Mesendoderm (in vitro differentiated cells): ENCODE measurements around the gene GLG1.

Experiments
- DNase-seq: peaks from one replicate; pipeline ENCODE4 v3.0.0; 2013
- H2AK5ac ChIP-seq: 2 replicates; pipeline ENCODE4 v1.6.1; 2013; ENCODE audit warnings: low read length, inconsistent platforms
- H2BK120ac ChIP-seq: 2 replicates; pipeline ENCODE4 v1.6.1; 2013; ENCODE audit warnings: low read depth, mild to moderate bottlenecking, low read length, moderate library complexity, mixed read lengths
- H2BK15ac ChIP-seq: replicated peaks from 2 replicates; pipeline ENCODE4 v1.6.1; 2013; ENCODE audit warnings: low read depth, mild to moderate bottlenecking, moderate library complexity
- H2BK5ac ChIP-seq: 2 replicates; pipeline ENCODE4 v1.6.1; 2013; ENCODE audit warnings: low read length, inconsistent platforms
- H3K18ac ChIP-seq: 2 replicates; pipeline ENCODE4 v1.6.1; 2013; ENCODE audit warnings: mild to moderate bottlenecking, low read length, mixed read lengths
- H3K23ac ChIP-seq: one replicate; pipeline ENCODE4 v1.6.1; 2013; ENCODE audit warnings: low read length
- H3K27ac ChIP-seq: 2 replicates; pipeline ENCODE4 v1.5.1; 2013; ENCODE audit warnings: low read depth, mild to moderate bottlenecking, inconsistent platforms, low read length, moderate library complexity
- H3K27me3 ChIP-seq: 2 replicates; pipeline ENCODE4 v1.6.1; 2013; ENCODE audit warnings: low read length, control low read depth, mild to moderate bottlenecking, inconsistent platforms; ENCODE audit not compliant: insufficient read depth, poor library complexity
- H3K36me3 ChIP-seq: 2 replicates; pipeline ENCODE4 v1.6.1; 2013; ENCODE audit warnings: low read length, inconsistent platforms; ENCODE audit not compliant: control insufficient read depth, insufficient read depth
- H3K4ac ChIP-seq: one replicate; pipeline ENCODE4 v1.6.1; 2013; ENCODE audit warnings: low read depth, mild to moderate bottlenecking, low read length, moderate library complexity
- H3K4me1 ChIP-seq: 2 replicates; pipeline ENCODE4 v1.6.1; 2013; ENCODE audit warnings: low read depth, low read length, inconsistent platforms; ENCODE audit not compliant: control insufficient read depth
- H3K4me2 ChIP-seq: 2 replicates; pipeline ENCODE4 v1.6.1; 2013; ENCODE audit warnings: low read length
- H3K4me3 ChIP-seq: 2 replicates; pipeline ENCODE4 v1.5.1; 2013; ENCODE audit warnings: mild to moderate bottlenecking, low read length
- H3K56ac ChIP-seq: one replicate; pipeline ENCODE4 v1.6.1; 2013; ENCODE audit warnings: low read length
- H3K79me1 ChIP-seq: 2 replicates; pipeline ENCODE4 v1.6.1; 2013; ENCODE audit warnings: low read length, inconsistent platforms
- H3K79me2 ChIP-seq: 2 replicates; pipeline ENCODE4 v1.6.1; 2013; ENCODE audit warnings: mild to moderate bottlenecking, low read length; ENCODE audit not compliant: control insufficient read depth, insufficient read depth
- H3K9ac ChIP-seq: 2 replicates; pipeline ENCODE4 v1.6.1; 2013; ENCODE audit warnings: low read length, inconsistent platforms
- H4K5ac ChIP-seq: one replicate; pipeline ENCODE4 v1.6.1; 2013; ENCODE audit warnings: low read length
- H4K8ac ChIP-seq: one replicate; pipeline ENCODE4 v1.6.1; 2013; ENCODE audit warnings: low read depth, mild to moderate bottlenecking, control low read depth, low read length, moderate library complexity
- WGBS: extraction: QIAGEN DNeasy Blood & Tissue Kit; methylation state at CpG from one replicate; pipeline ENCODE4 v1.1.7; 2013; ENCODE audit warnings: low lambda C conversion rate, missing lambda C conversion rate; ENCODE audit not compliant: insufficient coverage; ENCODE audit errors: extremely low coverage; 5-methylcytosine and 5-hydroxymethylcytosine counted together

GLG1 gene

GRCh38 chr16:74480150-74481029, 126.5 kb downstream of the GLG1 start:
- WGBS, result no CpG with 5 or more reads among the region's 12 CpGs
- no peak overlapping the region for H2BK5ac ChIP-seq
- H3K79me1 ChIP-seq, result no peaks in the 10 kb centered on the region
- H3K56ac ChIP-seq, result no peak overlapping the region
- peaks cover 4% of the 10 kb centered on the region for H3K36me3 ChIP-seq
- no peak overlapping the region for H3K4me2 ChIP-seq
- DNase-seq, result peak; percentile 10
- no peaks in the 10 kb centered on the region for H3K79me2 ChIP-seq
- no peak overlapping the region for H2AK5ac ChIP-seq
- no peak overlapping the region for H3K9ac ChIP-seq
- H4K8ac ChIP-seq, result no peak overlapping the region
- H3K4ac ChIP-seq, result no peak overlapping the region
- H3K27me3 ChIP-seq, result no peaks in the 10 kb centered on the region
- no peak overlapping the region for H3K23ac ChIP-seq
- H3K4me1 ChIP-seq, result no peaks in the 10 kb centered on the region
- H2BK15ac ChIP-seq, result no peak overlapping the region
- H3K27ac ChIP-seq, result no peak overlapping the region
- no peak overlapping the region for H3K4me3 ChIP-seq
- no peak overlapping the region for H2BK120ac ChIP-seq
- H3K18ac ChIP-seq, result no peak overlapping the region
- H4K5ac ChIP-seq, result no peak overlapping the region

DNA sequence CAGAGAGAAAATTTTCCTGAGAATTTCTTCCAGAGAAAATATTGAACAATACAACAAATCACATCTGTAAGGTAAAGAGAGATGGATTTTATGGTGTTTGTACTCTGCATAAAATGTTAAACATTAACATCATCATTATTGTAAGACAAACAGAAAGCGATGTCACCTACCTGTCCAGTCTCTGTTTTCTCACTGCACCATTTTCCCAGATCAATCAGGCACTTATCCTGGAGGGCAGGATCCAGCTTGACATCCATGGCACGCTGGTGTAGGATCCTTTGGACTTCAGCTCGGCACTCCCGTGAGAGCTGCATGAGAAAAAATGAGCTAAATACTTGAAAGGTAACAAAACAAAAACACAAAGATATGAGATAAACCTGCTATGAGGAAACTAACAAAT, 129.7 kb downstream of the GLG1 start:
- no CpG with 5 or more reads among the region's 4 CpGs for WGBS
- no peak overlapping the region for H2BK120ac ChIP-seq
- H3K4me2 ChIP-seq, result no peak overlapping the region
- no peak overlapping the region for H3K4me3 ChIP-seq
- H3K27ac ChIP-seq, result no peak overlapping the region
- no peak overlapping the region for H3K9ac ChIP-seq
- no peak overlapping the region for H4K8ac ChIP-seq
- no peak overlapping the region for H3K18ac ChIP-seq
- H4K5ac ChIP-seq, result no peak overlapping the region
- DNase-seq, result no peak
- no peak overlapping the region for H3K23ac ChIP-seq
- H3K36me3 ChIP-seq, result peaks cover 7% of the 10 kb centered on the region
- H2BK5ac ChIP-seq, result no peak overlapping the region
- H2BK15ac ChIP-seq, result no peak overlapping the region
- H2AK5ac ChIP-seq, result no peak overlapping the region
- H3K79me1 ChIP-seq, result no peaks in the 10 kb centered on the region
- H3K79me2 ChIP-seq, result no peaks in the 10 kb centered on the region
- no peaks in the 10 kb centered on the region for H3K27me3 ChIP-seq
- H3K56ac ChIP-seq, result no peak overlapping the region
- no peak overlapping the region for H3K4ac ChIP-seq
- no peaks in the 10 kb centered on the region for H3K4me1 ChIP-seq

- Histone ChIP-seq H3K27ac (no peak overlapping the region), H4K8ac (no peak overlapping the region), H3K4me2 (no peak overlapping the region), H4K5ac (no peak overlapping the region), H3K56ac (no peak overlapping the region), H3K4me1 (no peaks in the 10 kb centered on the region), H3K36me3 (peaks cover 7% of the 10 kb centered on the region), H3K4me3 (no peak overlapping the region), H2BK5ac (no peak overlapping the region), H3K18ac (no peak overlapping the region), H3K27me3 (no peaks in the 10 kb centered on the region), H3K23ac (no peak overlapping the region), H2BK15ac (no peak overlapping the region), H3K79me1 (no peaks in the 10 kb centered on the region), H3K79me2 (no peaks in the 10 kb centered on the region), H3K9ac (no peak overlapping the region), H2AK5ac (no peak overlapping the region), H3K4ac (no peak overlapping the region), H2BK120ac (no peak overlapping the region)
- no peak for DNase-seq
- WGBS, result no CpG with 5 or more reads among the region's 1 CpG
Observed at GRCh38 chr16:74474416-74474815, 132.5 kb downstream of the GLG1 start.

GRCh38 chr16:74472540-74472939, 134.4 kb downstream of the GLG1 start:
- Histone ChIP-seq H3K4me2 (no peak overlapping the region), H4K5ac (no peak overlapping the region), H3K27me3 (no peaks in the 10 kb centered on the region), H3K27ac (no peak overlapping the region), H2AK5ac (no peak overlapping the region), H3K4me3 (no peak overlapping the region), H3K56ac (no peak overlapping the region), H3K23ac (no peak overlapping the region), H3K79me2 (no peaks in the 10 kb centered on the region), H3K4me1 (no peaks in the 10 kb centered on the region), H3K4ac (no peak overlapping the region), H2BK120ac (no peak overlapping the region), H3K79me1 (no peaks in the 10 kb centered on the region), H3K9ac (no peak overlapping the region), H3K18ac (no peak overlapping the region), H4K8ac (no peak overlapping the region), H3K36me3 (peaks cover 9% of the 10 kb centered on the region), H2BK5ac (no peak overlapping the region), H2BK15ac (no peak overlapping the region)
- WGBS, result no CpG with 5 or more reads among the region's 3 CpGs
- no peak for DNase-seq

DNA sequence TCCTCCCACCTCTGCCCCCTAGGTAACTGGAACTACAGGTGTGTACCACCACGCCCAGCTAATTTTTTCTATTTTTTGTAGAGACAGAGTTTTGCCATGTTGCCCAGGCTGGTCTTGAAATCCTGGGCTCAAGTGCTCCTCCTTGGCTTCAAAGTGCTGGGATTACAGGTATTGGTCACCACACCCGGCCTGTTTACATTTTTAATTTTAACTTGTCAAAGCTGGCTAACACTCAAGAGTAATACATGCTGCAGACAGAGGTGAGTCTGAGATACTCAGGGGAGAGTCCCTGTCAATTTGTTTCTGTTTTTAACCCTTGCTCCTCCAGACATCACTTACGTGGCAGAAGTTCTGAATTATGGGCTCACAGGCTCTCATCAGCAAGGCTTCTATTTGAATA, 134.9 kb downstream of the GLG1 start:
- Histone ChIP-seq H3K9ac (no peak overlapping the region), H3K18ac (no peak overlapping the region), H3K79me1 (no peaks in the 10 kb centered on the region), H4K8ac (no peak overlapping the region), H3K56ac (no peak overlapping the region), H3K36me3 (peaks cover 9% of the 10 kb centered on the region), H3K4me1 (no peaks in the 10 kb centered on the region), H3K23ac (no peak overlapping the region), H3K4me2 (no peak overlapping the region), H2BK120ac (no peak overlapping the region), H3K27me3 (no peaks in the 10 kb centered on the region), H2BK5ac (no peak overlapping the region), H4K5ac (no peak overlapping the region), H3K4me3 (no peak overlapping the region), H3K4ac (no peak overlapping the region), H2BK15ac (no peak overlapping the region), H3K27ac (no peak overlapping the region), H3K79me2 (no peaks in the 10 kb centered on the region), H2AK5ac (no peak overlapping the region)
- no peak for DNase-seq
- no CpG with 5 or more reads among the region's 3 CpGs for WGBS
